22Rv1 (cell line): ENCODE results near the gene EFCAB8.

Source experiments
- ZFX ChIP-seq: fragments of 450-650 bp; IDR thresholded peaks from 2 replicates; pipeline ENCODE4 v1.6.1; 2017; ENCODE audit warnings: antibody characterized with exemption, borderline replicate concordance
- TF ChIP-seq, protein P1 (sequence below): fragments of 450-650 bp; IDR thresholded peaks from 2 replicates; pipeline ENCODE4 v1.5.1; 2017; ENCODE audit warnings: mild to moderate bottlenecking

- TF ChIP-seq, protein P1, sequence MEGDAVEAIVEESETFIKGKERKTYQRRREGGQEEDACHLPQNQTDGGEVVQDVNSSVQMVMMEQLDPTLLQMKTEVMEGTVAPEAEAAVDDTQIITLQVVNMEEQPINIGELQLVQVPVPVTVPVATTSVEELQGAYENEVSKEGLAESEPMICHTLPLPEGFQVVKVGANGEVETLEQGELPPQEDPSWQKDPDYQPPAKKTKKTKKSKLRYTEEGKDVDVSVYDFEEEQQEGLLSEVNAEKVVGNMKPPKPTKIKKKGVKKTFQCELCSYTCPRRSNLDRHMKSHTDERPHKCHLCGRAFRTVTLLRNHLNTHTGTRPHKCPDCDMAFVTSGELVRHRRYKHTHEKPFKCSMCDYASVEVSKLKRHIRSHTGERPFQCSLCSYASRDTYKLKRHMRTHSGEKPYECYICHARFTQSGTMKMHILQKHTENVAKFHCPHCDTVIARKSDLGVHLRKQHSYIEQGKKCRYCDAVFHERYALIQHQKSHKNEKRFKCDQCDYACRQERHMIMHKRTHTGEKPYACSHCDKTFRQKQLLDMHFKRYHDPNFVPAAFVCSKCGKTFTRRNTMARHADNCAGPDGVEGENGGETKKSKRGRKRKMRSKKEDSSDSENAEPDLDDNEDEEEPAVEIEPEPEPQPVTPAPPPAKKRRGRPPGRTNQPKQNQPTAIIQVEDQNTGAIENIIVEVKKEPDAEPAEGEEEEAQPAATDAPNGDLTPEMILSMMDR: no peak
- TF ChIP-seq ZFX: no peak
Observed at GRCh38 chr20:32839227-32839981, 19.3 kb upstream of the EFCAB8 start.
